Spleen (tissue), 11 donors: Measurements from ENCODE around the gene AKT3. TPM values are rescaled to one million over a fixed set of nuclear protein-coding genes. Genes with fewer than 3 reads are reported as not detected.

Experiments used
- DNase-seq: peaks from one replicate; pipeline ENCODE4 v3.0.0-alpha.2; 2020
- H3K27ac ChIP-seq, 8 donors: fragments of 200-600 bp; sonication (generic) in 7 of 8; 1 replicate in 4 of 8; 2 replicates in 4 of 8; pipeline versions ENCODE4 v1.5.0 to v1.8.0; 2016 to 2021; ENCODE audit warnings: inconsistent platforms in 4 of 8, mild to moderate bottlenecking in 4 of 8, moderate library complexity in 1 of 8
- H3K27me3 ChIP-seq, 7 donors: fragments of 200-600 bp; sonication (generic) in 6 of 7; replicated peaks in 1 of 7; 1 replicate in 4 of 7; 2 replicates in 3 of 7; pipeline versions ENCODE4 v1.5.0 to v1.8.0; 2016 to 2021; ENCODE audit warnings: inconsistent platforms in 3 of 7, mild to moderate bottlenecking in 1 of 7
- H3K36me3 ChIP-seq, 6 donors: fragments of 200-600 bp; sonication (generic) in 5 of 6; 1 replicate in 4 of 6; 2 replicates in 2 of 6; pipeline versions ENCODE4 v1.5.0 to v1.8.0; 2016 to 2021; ENCODE audit warnings: inconsistent platforms in 2 of 6
- H3K4me1 ChIP-seq, 6 donors: fragments of 200-600 bp; sonication (generic) in 5 of 6; 1 replicate in 3 of 6; 2 replicates in 3 of 6; pipeline versions ENCODE4 v1.5.0 to v1.8.0; 2016 to 2021; ENCODE audit warnings: inconsistent platforms in 3 of 6
- H3K4me3 ChIP-seq, 8 donors: fragments of 200-600 bp; sonication (generic) in 7 of 8; 1 replicate in 4 of 8; 2 replicates in 4 of 8; pipeline versions ENCODE4 v1.5.0 to v1.8.0; 2016 to 2021; ENCODE audit warnings: inconsistent platforms in 4 of 8, mild to moderate bottlenecking in 4 of 8, moderate library complexity in 2 of 8
- H3K9me3 ChIP-seq, 8 donors: fragments of 200-600 bp; sonication (generic) in 7 of 8; 1 replicate in 4 of 8; 2 replicates in 4 of 8; pipeline versions ENCODE4 v1.5.0 to v1.8.0; 2016 to 2021; ENCODE audit warnings: inconsistent platforms in 4 of 8
- CTCF ChIP-seq, 11 experiments: fragments of 200-600 bp in 7 of 11; fragments of 450-650 bp in 4 of 11; sonication (generic) in 4 of 11; IDR thresholded peaks in 8 of 11; conservative IDR thresholded peaks in 3 of 11; 1 replicate in 7 of 11; 2 replicates in 4 of 11; pipeline versions ENCODE4 v1.4.0 to v1.8.0; 2016 to 2021; ENCODE audit warnings: antibody characterized with exemption in 11 of 11, inconsistent platforms in 4 of 11, mild to moderate bottlenecking in 1 of 11
- POLR2A ChIP-seq, 3 donors: fragments of 450-650 bp; IDR thresholded peaks; one replicate each; pipeline ENCODE4 v1.5.1; 2017; ENCODE audit warnings: antibody characterized with exemption in 3 of 3, mild to moderate bottlenecking in 1 of 3
- POLR2AphosphoS5 ChIP-seq, 3 donors: sonication (generic); formaldehyde crosslinking; IDR thresholded peaks; one replicate each; pipeline ENCODE4 v1.5.1; 2017; ENCODE audit warnings: antibody characterized with exemption in 3 of 3
- WGBS, 5 donors: extraction: QIAGEN DNeasy Blood & Tissue Kit in 3 of 5; methylation state at CpG; one replicate each; pipeline versions ENCODE4 v1.1.5 to v1.1.7; 2013 to 2018; 5-methylcytosine and 5-hydroxymethylcytosine counted together
- intact Hi-C: fragments of 100-400 bp; cut with DNase I; formaldehyde crosslinking; loops from one replicate; pipeline ENCODE4 v1.15.0; 2023; ENCODE audit warnings: low total_unique reads
- polyA plus RNA-seq, 3 donors: library from polyadenylated mRNA; stranded (reverse); fragments of 200-250 nt; gene quantifications; one replicate each; pipeline ENCODE4 v1.2.1, GENCODE V29; 2013
- total RNA-seq, 7 donors: library from RNA; depleted of rRNA in 3 of 7; stranded (reverse); fragments of >200 nt in 3 of 7; fragmentation: NEBNext Ultra II Directional in 4 of 7; extraction: Animal tissue kit (Norgen Biotek cat#: 25700) in 4 of 7; gene quantifications; one replicate each; pipeline versions ENCODE4 v1.1.0 to v1.2.1, GENCODE V29; 2016 to 2021
- donor health status: healthy with polysubstance abuse.
- donor health status: DM: no; HTN: no; CAD: no; lungs with moderate emphysema.
- donor health status: DM: no; HTN: no; CAD: no.
- donor health status: Bipolar disorder and iron deficiency.
- donor health status: healthy.
- donor health status: DM: no; HTN: no; CAD: no.
- donor health status: DM: yes; HTN: yes; CAD: no.

AKT3 gene
- total and polyA plus RNA-seq, 10 donors, result 4.3 to 91.3 (median 46.4) TPM

GRCh38 chr1:243732637-243733036 is 117.4 kb downstream of the AKT3 start:
- no peak for DNase-seq
- Histone ChIP-seq H3K4me3 (no peak overlapping the region), H3K27ac (peak overlapping the region in 6 of 8 donors; percentile 5 to 82 (median 76)), H3K4me1 (peaks cover 0 to 71% (median 30%) of the 10 kb centered on the region in 6 donors), H3K36me3 (peaks cover 0 to 9% (median 0%) of the 10 kb centered on the region in 6 donors), H3K27me3 (no peaks in the 10 kb centered on the region), H3K9me3 (peaks cover 0 to 6% (median 0%) of the 10 kb centered on the region in 8 donors)
- TF ChIP-seq CTCF (IDR thresholded peaks at IDR 0.05 in 8 of 11, conservative IDR thresholded peaks at IDR 0.05 in 3 of 11) (no peak), POLR2A (IDR thresholded peaks at IDR 0.05) (no peak), POLR2AphosphoS5 (IDR thresholded peaks at IDR 0.05) (no peak)
- intact Hi-C loops, result no loop called here

GRCh38 chr1:243731974-243732625 is 117.9 kb downstream of the AKT3 start:
- Histone ChIP-seq H3K27me3 (no peaks in the 10 kb centered on the region), H3K36me3 (peaks cover 0 to 9% (median 0%) of the 10 kb centered on the region in 6 donors), H3K9me3 (peaks cover 0 to 6% (median 0%) of the 10 kb centered on the region in 8 donors), H3K4me3 (no peak overlapping the region), H3K4me1 (peaks cover 0 to 73% (median 35%) of the 10 kb centered on the region in 6 donors), H3K27ac (peak overlapping the region in 7 of 8 donors; percentile 40 to 82 (median 74))
- no peak for DNase-seq
- intact Hi-C loops, result no loop called here
- TF ChIP-seq POLR2AphosphoS5 (IDR thresholded peaks at IDR 0.05), result no peak
- TF ChIP-seq CTCF (IDR thresholded peaks at IDR 0.05 in 8 of 11, conservative IDR thresholded peaks at IDR 0.05 in 3 of 11), result no peak
- TF ChIP-seq POLR2A (IDR thresholded peaks at IDR 0.05), result no peak
- 38 to 70% (median 56%) methylated on average over 5 of the region's 5 CpGs for WGBS, 5 donors

- peak overlapping the region in 7 of 8 donors; percentile 40 to 82 (median 74) for H3K27ac ChIP-seq
- no peak for DNase-seq
- peaks cover 0 to 6% (median 0%) of the 10 kb centered on the region in 8 donors for H3K9me3 ChIP-seq
- peaks cover 0 to 9% (median 0%) of the 10 kb centered on the region in 6 donors for H3K36me3 ChIP-seq
- H3K4me1 ChIP-seq, result peaks cover 0 to 76% (median 39%) of the 10 kb centered on the region in 6 donors
- intact Hi-C loops, result no loop called here
- TF ChIP-seq POLR2A (IDR thresholded peaks at IDR 0.05) (no peak), POLR2AphosphoS5 (IDR thresholded peaks at IDR 0.05) (no peak), CTCF (IDR thresholded peaks at IDR 0.05 in 8 of 11, conservative IDR thresholded peaks at IDR 0.05 in 3 of 11) (no peak)
- no peak overlapping the region for H3K4me3 ChIP-seq
- H3K27me3 ChIP-seq, result no peaks in the 10 kb centered on the region
- WGBS, 5 donors, result 51 to 82% (median 58%) methylated on average over 3 of the region's 3 CpGs
Measured at GRCh38 chr1:243731301-243731891, 118.6 kb downstream of the AKT3 start.

- H3K27ac ChIP-seq, result peak overlapping the region in 7 of 8 donors; percentile 26 to 82 (median 74)
- H3K36me3 ChIP-seq, result peaks cover 0 to 9% (median 0%) of the 10 kb centered on the region in 6 donors
- no peak for TF ChIP-seq POLR2A (IDR thresholded peaks at IDR 0.05)
- no peak for TF ChIP-seq CTCF (IDR thresholded peaks at IDR 0.05 in 8 of 11, conservative IDR thresholded peaks at IDR 0.05 in 3 of 11)
- TF ChIP-seq POLR2AphosphoS5 (IDR thresholded peaks at IDR 0.05), result peak in 2 of 3 donors; percentile 15 to 61
- peaks cover 0 to 6% (median 0%) of the 10 kb centered on the region in 8 donors for H3K9me3 ChIP-seq
- intact Hi-C loops, result no loop called here
- WGBS, 5 donors, result 73 to 93% (median 88%) methylated on average over 21 to 23 of the region's 23 CpGs
- H3K4me3 ChIP-seq, result peak overlapping the region in 1 of 8 donors; percentile 2
- H3K4me1 ChIP-seq, result peaks cover 0 to 83% (median 40%) of the 10 kb centered on the region in 6 donors
- peak; percentile 85 for DNase-seq
- no peaks in the 10 kb centered on the region for H3K27me3 ChIP-seq
Measured at GRCh38 chr1:243730487-243731150, 119.4 kb downstream of the AKT3 start.
